Pancreas (tissue), 10 donors: ENCODE data around the gene SBF2. TPM values are rescaled to one million over a fixed set of nuclear protein-coding genes. Genes with fewer than 3 reads are reported as not detected.

Experiments used
- ATAC-seq, 4 donors: fragments of 200-7000 bp; cut with Tn5 transposase; one replicate each; pipeline versions ENCODE4 v1.8.0 to v1.9.1; 2020; ENCODE audit warnings: mild to moderate bottlenecking in 4 of 4, moderate library complexity in 4 of 4
- DNase-seq, 6 donors: peaks; one replicate each; pipeline ENCODE4 v3.0.0-alpha.2; 2020
- FAIRE-seq: peaks from 2 replicates; lab custom pipeline; 2012; peaks lifted over from hg19 to GRCh38; lab: Jason Lieb, UNC
- H3K27ac ChIP-seq, 4 donors: fragments of 200-600 bp; sonication (generic); 1 replicate in 3 of 4; 2 replicates in 1 of 4; pipeline versions ENCODE4 v1.5.0 to v1.8.0; 2020
- H3K27me3 ChIP-seq, 4 donors: fragments of 200-600 bp; one replicate each; pipeline ENCODE4 v1.8.0; 2021
- H3K36me3 ChIP-seq, 3 donors: fragments of 200-600 bp; sonication (generic) in 1 of 3; one replicate each; pipeline versions ENCODE4 v1.5.0 to v1.8.0; 2020 to 2021
- H3K4me1 ChIP-seq, 3 donors: fragments of 200-600 bp; one replicate each; pipeline ENCODE4 v1.8.0; 2021
- H3K4me3 ChIP-seq, 4 donors: fragments of 200-600 bp; sonication (generic) in 2 of 4; one replicate each; pipeline versions ENCODE4 v1.5.0 to v1.8.0; 2020 to 2021
- H3K9me3 ChIP-seq, 4 donors: fragments of 200-600 bp; one replicate each; pipeline ENCODE4 v1.8.0; 2021
- CTCF ChIP-seq, 4 donors: fragments of 200-600 bp; sonication (generic) in 3 of 4; IDR thresholded peaks; one replicate each; pipeline versions ENCODE4 v1.5.0 to v1.8.0; 2021; ENCODE audit warnings: antibody characterized with exemption in 4 of 4
- WGBS, 2 donors: extraction: QIAGEN DNeasy Blood & Tissue Kit; methylation state at CpG; one replicate each; pipeline ENCODE4 v1.1.7; 2013; 5-methylcytosine and 5-hydroxymethylcytosine counted together
- intact Hi-C, 3 donors: fragments of 100-400 bp; cut with DNase I; formaldehyde crosslinking; loops; one replicate each; pipeline versions ENCODE4 v1.11.1 to v1.14.2; 2022
- polyA plus RNA-seq, 2 donors: library from polyadenylated mRNA; stranded (reverse); fragments of 200-250 nt; gene quantifications; one replicate each; pipeline ENCODE4 v1.2.3, GENCODE V29; 2013
- total RNA-seq, 6 donors: library from RNA; stranded (reverse); fragmentation: NEBNext Ultra II Directional in 4 of 6; extraction: Animal tissue kit (Norgen Biotek cat#: 25700) in 4 of 6; gene quantifications; one replicate each; pipeline versions ENCODE4 v1.2.1 to v1.2.4, GENCODE V29; 2021 to 2023
- donor health status: healthy with polysubstance abuse.
- donor health status: DM: no; HTN: no; CAD: no; lungs with moderate emphysema.
- donor health status: DM: no; HTN: no; CAD: no.
- donor health status: control.
- donor health status: control.
- donor health status: Bipolar disorder and iron deficiency.
- donor health status: DM: yes; HTN: yes; CAD: no.
- donor health status: DM: no; HTN: no; CAD: no.
- donor health status: DM: no; HTN: no; CAD: no.
- donor health status: DM: yes; HTN: yes; CAD: no.

SBF2 gene
- total and polyA plus RNA-seq, 8 donors = 4.6 to 21.8 (median 10.3) TPM

DNA sequence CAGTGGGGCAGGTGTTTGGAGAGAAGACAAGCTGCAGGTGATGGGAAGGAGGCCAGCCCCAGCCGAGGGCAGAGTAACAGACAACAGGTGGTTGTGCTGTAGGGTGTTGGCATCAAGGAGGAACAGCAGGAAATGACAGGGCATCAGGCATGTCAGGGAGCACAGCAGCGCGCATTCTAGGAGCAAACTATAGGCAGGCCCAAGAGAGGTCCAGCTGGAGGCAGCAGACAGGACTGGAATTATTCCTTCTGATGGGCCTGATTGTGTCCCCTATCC, 24.4 kb upstream of the SBF2 start:
- FAIRE-seq (no peak), DNase-seq (no peak), ATAC-seq (no peak)
- Histone ChIP-seq H3K4me1 (peaks cover 0 to 7% (median 3%) of the 10 kb centered on the region in 3 donors), H3K4me3 (no peak overlapping the region), H3K27ac (no peak overlapping the region), H3K9me3 (no peaks in the 10 kb centered on the region), H3K27me3 (no peaks in the 10 kb centered on the region), H3K36me3 (no peaks in the 10 kb centered on the region)
- intact Hi-C loops = no loop called here
- 43 to 60% methylated on average over 3 of the region's 3 CpGs for WGBS, 2 donors
- TF ChIP-seq CTCF (IDR thresholded peaks at IDR 0.05) = no peak

- Histone ChIP-seq H3K4me1 (peaks cover 0 to 6% (median 3%) of the 10 kb centered on the region in 3 donors), H3K27me3 (no peaks in the 10 kb centered on the region), H3K36me3 (no peaks in the 10 kb centered on the region), H3K4me3 (no peak overlapping the region), H3K9me3 (no peaks in the 10 kb centered on the region), H3K27ac (no peak overlapping the region)
- FAIRE-seq (no peak), DNase-seq (no peak), ATAC-seq (no peak)
- TF ChIP-seq CTCF (IDR thresholded peaks at IDR 0.05) = no peak
- intact Hi-C loops = no loop called here
- WGBS, 2 donors = 91 to 96% methylated on average over 5 of the region's 5 CpGs
These were observed 23.9 kb upstream of the SBF2 start for GRCh38 chr11:10317776-10318526.

DNA sequence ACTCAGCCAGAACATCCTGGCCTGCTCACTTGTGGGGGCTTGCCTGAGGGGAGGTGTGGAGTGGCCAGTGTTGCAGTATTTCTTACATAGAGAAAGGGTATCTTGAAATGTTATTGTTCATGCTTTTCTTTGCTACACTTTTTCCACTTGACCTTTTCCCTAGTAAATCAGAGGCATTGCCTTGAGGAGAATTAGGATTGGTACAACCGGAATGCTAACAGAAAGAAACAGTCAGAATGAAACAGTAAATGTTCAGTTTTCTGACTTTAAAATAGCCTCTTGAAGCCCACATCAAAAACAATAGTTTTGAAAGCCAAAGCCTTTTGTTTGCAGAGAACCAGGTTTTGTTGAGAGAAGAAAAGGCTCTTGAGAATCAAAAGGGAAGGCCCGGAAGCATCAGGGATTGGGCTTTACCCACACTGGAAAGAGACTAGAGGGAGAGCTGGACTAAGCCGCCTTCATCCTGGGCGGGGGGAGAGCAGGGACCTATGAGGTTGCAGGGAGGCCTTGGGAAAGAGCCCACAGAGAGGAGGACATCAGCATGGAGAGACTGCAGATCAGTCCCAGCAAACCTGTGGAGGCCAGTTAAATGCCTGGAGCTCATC, 23.2 kb upstream of the SBF2 start:
- intact Hi-C loops = no loop called here
- Histone ChIP-seq H3K4me3 (no peak overlapping the region), H3K9me3 (no peaks in the 10 kb centered on the region), H3K4me1 (no peaks in the 10 kb centered on the region), H3K36me3 (no peaks in the 10 kb centered on the region), H3K27ac (no peak overlapping the region), H3K27me3 (no peaks in the 10 kb centered on the region)
- FAIRE-seq (no peak), ATAC-seq (no peak), DNase-seq (no peak)
- no peak for TF ChIP-seq CTCF (IDR thresholded peaks at IDR 0.05)
- WGBS, 2 donors = 90 to 94% methylated on average over 4 of the region's 4 CpGs

DNA sequence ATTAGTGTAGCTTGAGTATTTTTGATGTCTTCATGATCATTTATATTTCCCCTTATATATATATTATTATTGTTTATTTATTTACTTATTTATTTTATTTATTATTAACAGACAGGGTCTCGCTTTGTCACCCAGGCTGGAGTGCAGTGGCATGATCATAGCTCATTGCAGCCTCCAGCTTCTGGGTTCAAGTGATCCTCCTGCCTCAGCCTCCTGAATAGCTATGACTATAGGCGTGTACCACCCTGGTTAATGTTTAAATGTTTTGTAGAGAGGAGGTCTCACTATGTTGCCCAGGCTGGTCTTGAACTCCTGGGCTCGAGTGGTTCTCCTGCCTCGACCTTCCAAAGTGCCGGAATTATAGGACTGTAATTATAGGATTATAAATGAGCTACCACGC, 21.1 kb upstream of the SBF2 start:
- H3K27me3 ChIP-seq = no peaks in the 10 kb centered on the region
- FAIRE-seq (no peak), DNase-seq (no peak), ATAC-seq (no peak)
- no peaks in the 10 kb centered on the region for H3K9me3 ChIP-seq
- intact Hi-C loops = no loop called here
- H3K36me3 ChIP-seq = no peaks in the 10 kb centered on the region
- H3K4me3 ChIP-seq = no peak overlapping the region
- H3K4me1 ChIP-seq = peaks cover 0 to 1% (median under 1%) of the 10 kb centered on the region in 3 donors
- TF ChIP-seq CTCF (IDR thresholded peaks at IDR 0.05) = no peak
- H3K27ac ChIP-seq = no peak overlapping the region
- WGBS, 2 donors = 67 to 81% methylated on average over 6 of the region's 6 CpGs
